NT2/D1 (cell line): ENCODE measurements around the gene ACSL6.

Source experiments
- DNase-seq: peaks from one replicate; pipeline ENCODE4 v3.0.0-alpha.2; 2011; ENCODE audit warnings: low read depth, low spot score
- H3K27me3 ChIP-seq: 2 replicates; pipeline ENCODE4 v1.6.0; 2011; ENCODE audit warnings: mild to moderate bottlenecking; ENCODE audit not compliant: insufficient read length, insufficient read depth
- H3K36me3 ChIP-seq: 2 replicates; pipeline ENCODE4 v1.6.1; 2011; ENCODE audit warnings: mild to moderate bottlenecking, low read length, mixed read lengths; ENCODE audit not compliant: insufficient read depth, insufficient read length
- H3K4me1 ChIP-seq: 2 replicates; pipeline ENCODE4 v1.5.1; 2011; ENCODE audit not compliant: insufficient read depth, insufficient read length
- H3K4me3 ChIP-seq: 2 replicates; pipeline ENCODE4 v1.5.1; 2011; ENCODE audit warnings: low read depth; ENCODE audit not compliant: insufficient read length
- H3K9ac ChIP-seq: 2 replicates; pipeline ENCODE4 v1.6.0; 2011; ENCODE audit warnings: low read depth; ENCODE audit not compliant: insufficient read length
- H3K9me3 ChIP-seq: 2 replicates; pipeline ENCODE4 v1.5.1; 2011; ENCODE audit warnings: mild to moderate bottlenecking, low read length; ENCODE audit not compliant: insufficient read depth
- SUZ12 ChIP-seq: IDR thresholded peaks from 2 replicates; pipeline ENCODE4 v1.6.1; 2011; ENCODE audit not compliant: insufficient read length, insufficient read depth; ENCODE audit errors: extremely low read depth
- YY1 ChIP-seq: IDR thresholded peaks from 2 replicates; pipeline ENCODE4 v1.6.1; 2011; ENCODE audit not compliant: insufficient read length, insufficient read depth
- ZNF274 ChIP-seq: IDR thresholded peaks from 2 replicates; pipeline ENCODE4 v1.6.1; 2011; ENCODE audit warnings: mild to moderate bottlenecking, low read depth, low read length

Gene ACSL6

GRCh38 chr5:132056610-132057497 lies 45.4 kb upstream of the ACSL6 start:
- no peak overlapping the region for H3K9ac ChIP-seq
- H3K4me3 ChIP-seq = no peak overlapping the region
- H3K4me1 ChIP-seq = no peaks in the 10 kb centered on the region
- no peaks in the 10 kb centered on the region for H3K36me3 ChIP-seq
- no peaks in the 10 kb centered on the region for H3K27me3 ChIP-seq
- TF ChIP-seq SUZ12 (no peak), YY1 (no peak), ZNF274 (no peak)
- H3K9me3 ChIP-seq = no peaks in the 10 kb centered on the region
- no peak for DNase-seq

GRCh38 chr5:132055808-132056609 lies 44.6 kb upstream of the ACSL6 start:
- Histone ChIP-seq H3K27me3 (no peaks in the 10 kb centered on the region), H3K4me1 (no peaks in the 10 kb centered on the region), H3K4me3 (no peak overlapping the region), H3K9ac (no peak overlapping the region), H3K9me3 (no peaks in the 10 kb centered on the region), H3K36me3 (no peaks in the 10 kb centered on the region)
- no peak for TF ChIP-seq ZNF274
- no peak for TF ChIP-seq YY1
- no peak for TF ChIP-seq SUZ12
- DNase-seq = no peak

- TF ChIP-seq SUZ12 = no peak
- TF ChIP-seq YY1 = no peak
- no peak for TF ChIP-seq ZNF274
- Histone ChIP-seq H3K27me3 (no peaks in the 10 kb centered on the region), H3K4me1 (no peaks in the 10 kb centered on the region), H3K4me3 (no peak overlapping the region), H3K36me3 (no peaks in the 10 kb centered on the region), H3K9me3 (no peaks in the 10 kb centered on the region), H3K9ac (no peak overlapping the region)
- no peak for DNase-seq
Measured at GRCh38 chr5:132055441-132055807, 44.0 kb upstream of the ACSL6 start.

- no peak for TF ChIP-seq SUZ12
- no peak for DNase-seq
- Histone ChIP-seq H3K9me3 (no peaks in the 10 kb centered on the region), H3K4me1 (no peaks in the 10 kb centered on the region), H3K9ac (no peak overlapping the region), H3K36me3 (no peaks in the 10 kb centered on the region), H3K27me3 (no peaks in the 10 kb centered on the region), H3K4me3 (no peak overlapping the region)
Measured at GRCh38 chr5:132054697-132055440, 43.4 kb upstream of the ACSL6 start.

GRCh38 chr5:132054031-132054696 lies 42.7 kb upstream of the ACSL6 start:
- DNase-seq = no peak
- Histone ChIP-seq H3K36me3 (no peaks in the 10 kb centered on the region), H3K27me3 (no peaks in the 10 kb centered on the region), H3K9me3 (no peaks in the 10 kb centered on the region), H3K4me3 (no peak overlapping the region), H3K4me1 (no peaks in the 10 kb centered on the region), H3K9ac (no peak overlapping the region)
- TF ChIP-seq ZNF274 (no peak), SUZ12 (no peak), YY1 (no peak)

GRCh38 chr5:132053483-132053882 lies 42.0 kb upstream of the ACSL6 start:
- DNase-seq = no peak
- Histone ChIP-seq H3K4me1 (no peaks in the 10 kb centered on the region), H3K9ac (no peak overlapping the region), H3K36me3 (no peaks in the 10 kb centered on the region), H3K27me3 (no peaks in the 10 kb centered on the region), H3K9me3 (no peaks in the 10 kb centered on the region), H3K4me3 (no peak overlapping the region)
- no peak for TF ChIP-seq ZNF274
- no peak for TF ChIP-seq SUZ12
- TF ChIP-seq YY1 = no peak

GRCh38 chr5:132052520-132052919 lies 41.1 kb upstream of the ACSL6 start:
- no peaks in the 10 kb centered on the region for H3K4me1 ChIP-seq
- H3K27me3 ChIP-seq = no peaks in the 10 kb centered on the region
- no peaks in the 10 kb centered on the region for H3K36me3 ChIP-seq
- H3K9ac ChIP-seq = no peak overlapping the region
- no peak for TF ChIP-seq ZNF274
- no peak for TF ChIP-seq YY1
- TF ChIP-seq SUZ12 = no peak
- H3K4me3 ChIP-seq = no peak overlapping the region
- H3K9me3 ChIP-seq = no peaks in the 10 kb centered on the region
- DNase-seq = no peak
